ENCODE data around the gene TTPAL. TPM values are rescaled to one million over a fixed set of nuclear protein-coding genes. Genes with fewer than 3 reads are reported as not detected.

Gene TTPAL
- total RNA-seq, 1 donor from 2014 or later, result 22.3 TPM

DNA sequence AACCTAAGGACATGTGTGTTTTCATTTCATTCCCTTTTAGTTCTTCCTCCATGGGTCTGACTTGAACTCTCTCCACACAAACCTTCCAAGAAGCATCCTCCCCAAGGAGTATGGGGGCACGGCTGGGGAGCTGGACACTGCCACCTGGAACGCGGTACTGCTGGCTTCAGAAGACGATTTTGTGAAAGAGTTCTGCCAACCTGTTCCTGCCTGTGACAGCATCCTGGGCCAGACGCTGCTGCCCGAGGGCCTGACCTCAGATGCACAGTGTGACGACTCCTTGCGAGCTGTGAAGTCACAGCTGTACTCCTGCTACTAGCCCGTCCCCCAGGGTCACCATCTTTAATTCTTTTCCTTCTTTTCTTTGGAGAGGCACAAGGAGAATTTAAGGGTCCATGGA, 13.5 kb downstream of the TTPAL start:
- Mint-ChIP-seq H3K9me3 (no peaks in the 10 kb centered on the region), H3K4me3 (no peak overlapping the region), H3K27me3 (ENCODE audit: low read depth) (no peaks in the 10 kb centered on the region), H3K27ac (ENCODE audit: unreplicated experiment) (no peak overlapping the region), H3K36me3 (ENCODE audit: low read depth) (peaks cover 3% of the 10 kb centered on the region), H3K4me1 (no peaks in the 10 kb centered on the region)
- no peak for DNase-seq (ENCODE audit: low read depth, low spot score)
- TF ChIP-seq CTCF (conservative IDR thresholded peaks at IDR 0.05), result no peak

GRCh38 chr20:44489931-44490330, 14.3 kb downstream of the TTPAL start:
- Mint-ChIP-seq H3K27me3 (ENCODE audit: low read depth) (no peaks in the 10 kb centered on the region), H3K4me3 (no peak overlapping the region), H3K4me1 (no peaks in the 10 kb centered on the region), H3K36me3 (ENCODE audit: low read depth) (peaks cover 3% of the 10 kb centered on the region), H3K9me3 (no peaks in the 10 kb centered on the region), H3K27ac (ENCODE audit: unreplicated experiment) (no peak overlapping the region)
- no peak for DNase-seq (ENCODE audit: low read depth, low spot score)
- TF ChIP-seq CTCF (conservative IDR thresholded peaks at IDR 0.05), result no peak

GRCh38 chr20:44491635-44492395, 16.1 kb downstream of the TTPAL start:
- Mint-ChIP-seq H3K36me3 (ENCODE audit: low read depth) (no peaks in the 10 kb centered on the region), H3K27ac (ENCODE audit: unreplicated experiment) (peak overlapping the region; percentile 35), H3K4me1 (no peaks in the 10 kb centered on the region), H3K9me3 (no peaks in the 10 kb centered on the region), H3K27me3 (ENCODE audit: low read depth) (no peaks in the 10 kb centered on the region), H3K4me3 (no peak overlapping the region)
- no peak for TF ChIP-seq CTCF (conservative IDR thresholded peaks at IDR 0.05)
- DNase-seq (ENCODE audit: low read depth, low spot score), result no peak

DNA sequence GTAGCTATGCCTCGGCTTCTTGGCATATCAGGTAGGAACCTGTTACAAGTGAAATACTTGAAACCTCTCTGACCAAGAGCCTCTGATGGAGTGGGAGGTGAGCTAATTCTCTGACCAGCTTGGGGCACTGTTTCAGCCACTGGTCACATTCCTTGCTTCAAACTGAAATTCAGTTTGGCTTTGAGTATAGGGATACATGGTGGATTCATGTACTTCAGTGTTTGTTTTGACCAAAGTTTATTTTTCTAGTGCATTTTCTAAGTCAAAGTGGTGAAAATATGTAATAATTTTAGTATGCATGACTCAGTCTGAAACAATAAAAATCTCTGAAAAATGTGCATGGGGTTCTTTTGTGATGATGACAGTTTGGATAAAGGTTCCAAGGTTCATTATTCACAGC, 18.6 kb downstream of the TTPAL start:
- Mint-ChIP-seq H3K9me3 (no peaks in the 10 kb centered on the region), H3K4me1 (no peaks in the 10 kb centered on the region), H3K4me3 (no peak overlapping the region), H3K27me3 (ENCODE audit: low read depth) (no peaks in the 10 kb centered on the region), H3K27ac (ENCODE audit: unreplicated experiment) (no peak overlapping the region), H3K36me3 (ENCODE audit: low read depth) (peaks cover 4% of the 10 kb centered on the region)
- no peak for DNase-seq (ENCODE audit: low read depth, low spot score)
- TF ChIP-seq CTCF (conservative IDR thresholded peaks at IDR 0.05), result no peak

DNA sequence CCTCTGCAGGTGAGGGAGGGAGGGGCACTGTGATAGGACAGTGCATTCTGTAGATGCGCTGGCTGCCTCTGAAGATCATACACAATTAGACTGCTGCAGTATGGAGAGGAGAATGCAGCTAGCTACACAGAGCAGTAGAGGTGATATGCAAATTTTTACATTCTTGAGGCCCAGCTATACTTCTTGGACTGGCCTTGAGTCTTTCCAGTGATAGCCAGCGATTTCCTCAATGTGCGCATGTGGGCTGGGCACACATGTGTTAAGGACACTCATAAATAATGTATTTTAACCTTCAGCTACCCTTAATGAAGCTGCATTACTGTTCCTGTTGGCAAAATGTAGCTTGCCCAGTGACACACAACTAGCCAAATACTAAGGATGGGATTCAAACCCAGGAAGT, 19.0 kb downstream of the TTPAL start:
- Mint-ChIP-seq H3K4me3 (no peak overlapping the region), H3K27me3 (ENCODE audit: low read depth) (no peaks in the 10 kb centered on the region), H3K9me3 (no peaks in the 10 kb centered on the region), H3K36me3 (ENCODE audit: low read depth) (peaks cover 4% of the 10 kb centered on the region), H3K4me1 (no peaks in the 10 kb centered on the region), H3K27ac (ENCODE audit: unreplicated experiment) (no peak overlapping the region)
- no peak for TF ChIP-seq CTCF (conservative IDR thresholded peaks at IDR 0.05)
- no peak for DNase-seq (ENCODE audit: low read depth, low spot score)
